ENCODE data around the gene ZNF284. TPM values are rescaled to one million over a fixed set of nuclear protein-coding genes. Genes with fewer than 3 reads are reported as not detected.

The ZNF284 gene
- total RNA-seq = 1.3 TPM

DNA sequence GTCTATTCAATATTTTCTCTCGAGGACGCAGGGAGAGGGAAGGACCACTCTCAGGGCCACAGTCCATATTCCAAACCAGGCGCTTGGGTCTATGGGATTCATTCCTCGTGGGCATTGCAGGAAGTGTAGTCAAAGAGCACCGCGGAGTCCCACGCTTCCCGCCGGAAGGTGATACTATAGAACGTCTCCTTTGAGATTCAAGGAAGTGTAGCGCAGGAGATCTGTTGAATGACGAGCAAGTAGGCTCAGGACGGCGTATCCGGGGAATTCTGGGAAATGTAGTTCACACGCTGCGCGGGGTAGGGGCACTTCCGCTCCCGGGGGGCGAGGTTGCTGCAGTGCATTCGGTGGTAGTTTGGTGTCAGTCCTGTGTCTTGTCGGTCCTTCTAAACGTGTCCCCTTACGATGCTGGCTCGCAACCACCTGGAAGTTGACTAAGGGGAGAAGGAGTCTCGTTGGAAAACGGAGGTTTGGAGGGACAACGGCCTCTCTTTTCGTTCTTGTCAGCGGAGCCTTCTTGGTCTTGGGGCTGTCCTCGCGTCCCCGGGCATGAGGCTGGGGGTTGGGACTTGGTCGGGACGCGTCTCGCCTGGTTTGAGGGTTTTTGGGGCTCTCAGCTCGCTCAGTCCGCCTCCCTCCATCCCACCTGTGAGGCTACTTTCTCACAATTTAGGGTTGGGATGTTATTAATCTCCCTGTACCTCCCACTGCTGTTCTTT lies at the start of gene ZNF284:
Gene ZNF284, plus strand, starts transcription at position 336 of the 719 bp plus-strand sequence. CDS start 4,231 bp downstream, outside the sequence.
- peak; percentile 61 to 94 (median 90) for DNase-seq (ENCODE audit: low read depth in 2 of 3, low spot score in 2 of 3)

DNA sequence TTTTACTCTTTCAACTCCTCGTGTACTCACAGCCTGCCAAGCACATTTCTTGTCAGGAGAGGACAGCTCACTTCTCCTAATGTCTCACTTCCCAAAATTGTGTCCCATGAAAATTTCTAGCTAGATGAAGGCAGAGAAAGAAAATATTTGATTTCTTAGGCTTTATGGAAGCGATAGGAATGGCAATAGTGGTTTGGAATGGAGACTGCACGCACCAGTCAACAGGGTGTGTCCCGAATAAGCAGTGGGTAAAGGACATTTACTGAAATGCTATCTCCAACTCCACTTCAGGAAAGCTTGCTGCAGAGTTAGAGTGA lies 47.1 kb upstream of the ZNF284 start:
- no peak for DNase-seq (ENCODE audit: low read depth in 2 of 3, low spot score in 2 of 3)

DNA sequence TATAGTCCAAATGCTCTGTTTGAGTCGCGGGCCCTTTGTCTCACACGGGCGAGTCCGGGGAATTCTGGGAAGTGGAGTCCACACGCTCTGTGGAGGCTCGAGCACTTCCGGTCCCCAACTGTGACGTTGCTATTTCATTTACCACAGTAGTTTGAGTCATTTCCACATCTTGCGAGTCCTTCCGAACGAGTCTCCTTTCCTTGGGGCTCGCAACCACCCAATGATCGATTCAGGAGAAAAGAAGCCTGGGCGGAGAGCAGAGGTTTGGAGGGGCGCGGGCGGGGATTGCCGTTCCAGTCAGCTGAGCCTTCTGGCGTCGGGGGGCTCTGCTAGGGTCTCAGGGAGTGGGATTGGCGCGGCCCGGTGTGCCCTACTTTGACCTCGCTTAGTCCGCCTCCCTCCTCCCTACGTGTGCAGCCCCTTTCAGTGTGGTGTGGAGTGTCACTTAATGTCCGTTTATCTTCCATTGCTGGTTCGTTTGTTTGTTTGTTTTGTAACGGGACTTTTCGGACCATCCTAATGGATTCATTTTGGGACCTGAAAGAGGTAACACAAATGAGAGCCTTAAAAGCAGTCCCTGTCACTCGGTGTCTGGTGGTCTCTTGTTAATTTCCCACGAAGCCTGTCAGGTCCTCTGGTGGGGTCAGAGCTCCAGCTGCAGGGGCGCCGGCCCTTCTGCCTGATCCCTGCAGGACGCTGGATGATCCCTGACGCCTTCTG lies 46.6 kb upstream of the ZNF284 start, which contains the start of gene ZNF222:
Gene ZNF222, plus strand, starts transcription at position 163 of the 720 bp plus-strand sequence. Its CDS starts 58 bp downstream, at position 221.
- DNase-seq (ENCODE audit: low read depth in 2 of 3, low spot score in 2 of 3) = peak; percentile 33 to 96 (median 92)

DNA sequence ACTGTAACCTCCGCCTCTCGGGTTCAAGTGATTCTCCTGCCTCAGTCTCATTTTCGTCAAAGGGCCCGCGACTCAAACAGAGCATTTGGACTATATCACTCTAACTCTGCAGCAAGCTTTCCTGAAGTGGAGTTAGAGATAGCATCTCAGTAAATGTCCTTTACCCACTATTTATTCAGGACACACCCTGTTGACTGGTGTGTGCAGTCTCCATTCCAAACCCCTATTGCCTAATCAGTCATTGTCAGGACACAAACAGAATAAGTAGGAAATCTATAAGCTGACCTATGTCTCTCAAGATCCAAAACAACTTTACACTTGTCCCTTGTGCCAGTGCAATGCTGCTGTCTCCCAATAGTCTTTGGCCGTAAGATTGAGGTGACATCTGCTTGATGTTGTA lies 45.3 kb upstream of the ZNF284 start:
- no peak for DNase-seq (ENCODE audit: low read depth in 2 of 3, low spot score in 2 of 3)

DNA sequence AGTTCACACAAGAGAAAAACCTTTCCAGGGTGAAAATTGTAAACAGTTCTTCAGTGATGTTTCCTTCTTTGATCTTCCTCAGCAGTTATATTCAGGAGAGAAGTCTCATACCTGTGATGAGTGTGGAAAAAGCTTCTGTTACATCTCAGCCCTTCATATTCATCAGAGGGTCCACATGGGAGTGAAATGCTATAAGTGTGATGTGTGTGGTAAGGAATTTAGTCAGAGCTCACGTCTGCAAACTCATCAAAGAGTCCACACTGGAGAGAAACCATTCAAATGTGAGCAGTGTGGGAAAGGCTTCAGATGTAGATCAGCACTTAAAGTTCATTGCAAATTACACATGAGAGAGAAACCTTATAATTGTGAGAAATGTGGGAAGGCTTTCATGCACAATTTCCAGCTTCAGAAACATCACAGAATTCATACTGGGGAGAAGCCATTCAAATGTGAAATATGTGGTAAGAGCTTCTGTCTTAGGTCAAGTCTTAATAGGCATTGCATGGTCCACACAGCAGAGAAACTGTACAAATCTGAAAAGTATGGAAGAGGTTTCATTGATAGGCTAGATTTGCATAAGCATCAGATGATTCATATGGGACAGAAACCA lies 39.9 kb upstream of the ZNF284 start:
- peak in 1 of 3 donors; percentile 4 for DNase-seq (ENCODE audit: low read depth in 2 of 3, low spot score in 2 of 3)

DNA sequence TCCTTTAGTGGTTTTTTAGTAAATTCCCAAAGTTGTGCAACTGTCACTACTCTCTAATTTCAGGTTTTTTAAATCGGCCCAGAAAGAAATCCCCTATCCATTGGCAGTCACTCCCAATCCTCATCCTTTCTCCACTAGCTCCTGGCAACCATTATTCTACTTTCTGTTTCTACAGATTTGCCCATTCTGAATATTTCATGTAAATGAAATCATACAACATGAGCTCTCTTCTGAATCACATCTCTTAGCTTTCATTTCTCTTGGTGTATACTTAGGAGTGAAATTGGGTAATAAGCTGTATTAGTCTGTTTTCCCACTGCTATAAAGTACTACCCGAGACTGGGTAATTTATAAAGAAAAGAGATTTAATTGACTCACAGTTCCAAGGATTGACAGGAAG lies 29.8 kb upstream of the ZNF284 start:
- no peak for DNase-seq (ENCODE audit: low read depth in 2 of 3, low spot score in 2 of 3)

DNA sequence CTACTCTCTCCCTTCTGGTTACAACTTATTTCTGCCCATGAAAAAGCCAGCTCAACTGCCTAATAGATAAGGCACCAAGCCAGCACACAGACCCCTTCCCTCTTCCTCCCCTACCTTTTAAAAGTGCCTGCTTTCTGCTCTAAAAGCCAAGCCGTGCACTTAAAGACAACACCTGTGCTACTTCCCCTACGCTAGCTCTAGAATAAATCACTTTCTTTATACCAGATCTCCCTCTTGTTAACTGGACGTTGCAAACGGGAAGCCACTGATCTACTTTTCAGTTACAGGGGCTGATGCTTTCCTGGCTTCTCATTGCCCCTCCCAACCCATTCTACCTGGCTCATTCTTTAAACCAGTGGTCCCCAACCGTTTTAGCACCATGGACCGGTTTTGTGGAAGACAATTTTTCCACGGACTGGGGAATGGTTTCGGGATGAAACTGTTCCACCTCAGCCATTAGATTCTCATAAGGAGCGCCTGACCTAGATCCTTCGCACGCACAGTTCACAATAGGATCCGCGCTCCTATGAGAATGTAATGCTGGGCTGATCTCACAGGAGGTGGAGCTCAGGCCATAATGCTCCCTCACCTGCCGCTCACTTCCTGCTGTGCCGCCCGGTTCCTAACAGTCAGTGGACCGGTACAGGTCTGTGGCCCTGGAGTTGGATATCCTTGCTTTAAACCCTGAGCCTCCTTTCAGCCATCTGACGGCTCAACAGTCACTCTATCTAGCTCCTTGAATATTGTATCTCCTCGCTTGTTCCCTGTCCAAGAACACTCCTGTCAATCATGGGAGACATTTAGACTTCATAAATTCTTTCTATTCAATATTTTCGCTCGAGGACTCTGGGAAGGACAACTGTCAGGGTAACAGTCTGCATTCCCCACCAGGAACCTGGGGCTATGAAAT lies 21.0 kb upstream of the ZNF284 start:
- DNase-seq (ENCODE audit: low read depth in 2 of 3, low spot score in 2 of 3) = peak in 2 of 3 donors; percentile 14 to 26

DNA sequence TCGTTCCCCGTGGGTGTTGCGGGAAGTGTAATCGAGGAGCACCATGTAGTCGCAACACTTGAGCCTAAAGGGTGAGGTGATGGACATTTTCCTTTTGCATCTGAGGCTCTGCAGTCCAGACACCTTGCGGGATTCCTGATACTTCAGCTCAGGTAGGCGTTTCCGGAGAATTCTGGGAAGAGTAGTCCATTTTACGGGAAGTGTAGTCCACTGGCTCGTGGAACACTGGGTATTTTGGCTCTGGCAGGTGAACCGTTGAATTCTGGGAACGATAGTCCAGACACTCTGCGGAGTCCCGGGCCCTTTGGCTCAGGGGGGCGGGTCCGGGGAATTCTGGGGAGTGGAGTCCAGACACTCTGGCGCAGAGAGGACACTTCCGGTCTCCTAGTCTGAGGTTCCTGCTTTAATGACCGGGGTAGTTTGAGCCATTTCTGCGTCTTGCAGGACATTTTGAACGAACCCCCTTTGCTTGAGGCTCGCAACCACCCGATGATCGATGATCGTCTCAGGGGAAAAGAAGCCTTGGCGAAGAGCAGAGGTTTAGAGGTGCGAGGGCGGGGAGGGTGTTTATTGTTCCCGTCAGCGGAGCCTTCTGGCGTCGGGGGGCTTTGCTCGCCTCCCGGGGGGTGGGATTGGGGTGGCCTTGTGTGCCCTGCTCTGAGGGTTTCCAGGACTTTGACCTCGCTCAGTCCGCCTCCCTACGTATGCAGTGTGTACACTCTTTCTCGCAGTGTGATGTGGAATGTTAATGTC lies 20.1 kb upstream of the ZNF284 start, which contains the start of gene ZNF223:
Gene ZNF223, plus strand, starts transcription at position 387 of the 753 bp plus-strand sequence. CDS start 3,141 bp downstream, outside the sequence.
- DNase-seq (ENCODE audit: low read depth in 2 of 3, low spot score in 2 of 3) = peak; percentile 19 to 83 (median 79)

DNA sequence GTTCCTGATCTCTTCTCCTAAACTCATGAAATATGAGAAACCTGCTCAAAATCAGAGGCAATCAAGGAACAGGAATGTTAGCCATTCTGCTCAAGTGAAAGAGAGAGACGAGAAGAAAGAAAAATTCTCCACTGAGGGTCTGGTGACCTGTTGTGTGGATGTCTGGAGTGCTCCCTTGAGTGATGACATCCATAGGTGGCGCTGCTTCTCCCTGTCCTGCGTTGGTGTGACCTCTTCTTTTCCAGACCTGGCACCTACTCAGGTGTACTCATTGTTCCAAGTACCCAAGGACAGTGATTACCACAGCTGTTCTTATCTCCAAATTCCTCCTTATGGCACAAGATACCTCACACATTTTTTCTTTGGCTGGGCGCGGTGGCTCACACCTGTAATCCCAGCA lies 16.1 kb upstream of the ZNF284 start:
- DNase-seq (ENCODE audit: low read depth in 2 of 3, low spot score in 2 of 3) = no peak

DNA sequence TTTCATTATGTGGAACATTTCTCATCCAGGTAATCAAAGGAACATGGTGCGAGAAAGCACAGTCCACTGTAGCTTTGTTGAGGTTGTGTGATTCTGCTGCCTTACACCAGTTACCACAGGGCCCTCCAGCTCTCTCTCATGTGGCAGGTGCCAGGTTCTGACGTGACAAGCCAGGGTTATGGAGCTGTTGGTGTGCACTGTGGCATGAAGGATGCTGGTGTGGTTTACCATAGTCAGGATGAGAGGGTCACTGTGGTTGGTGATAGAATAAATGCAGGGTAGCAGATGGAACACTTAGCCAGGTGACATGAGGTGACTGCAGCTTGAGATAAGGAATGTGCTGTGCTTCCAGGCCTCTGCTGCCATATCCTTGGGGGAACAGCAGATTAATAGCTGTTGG lies 12.7 kb upstream of the ZNF284 start:
- DNase-seq (ENCODE audit: low read depth in 2 of 3, low spot score in 2 of 3) = no peak

DNA sequence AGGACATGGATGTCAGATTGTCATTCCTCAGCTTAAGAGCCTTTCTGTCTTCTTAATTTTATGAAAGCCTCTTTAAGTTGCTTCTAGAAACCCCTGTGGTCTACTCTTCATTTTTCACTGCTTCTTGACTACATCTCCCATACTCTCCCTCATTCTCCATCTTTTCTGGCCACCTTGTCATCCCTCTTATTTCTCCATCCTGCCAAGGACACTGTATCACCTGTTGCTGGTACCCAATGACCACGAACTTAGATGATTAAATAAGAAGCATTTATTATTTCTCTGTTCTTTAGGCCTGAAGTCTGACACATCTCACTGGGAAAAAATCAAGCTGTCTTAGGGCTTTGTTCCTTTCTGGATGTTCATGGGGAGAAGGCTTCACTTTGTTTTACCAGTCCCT lies 10.9 kb upstream of the ZNF284 start:
- no peak for DNase-seq (ENCODE audit: low read depth in 2 of 3, low spot score in 2 of 3)

DNA sequence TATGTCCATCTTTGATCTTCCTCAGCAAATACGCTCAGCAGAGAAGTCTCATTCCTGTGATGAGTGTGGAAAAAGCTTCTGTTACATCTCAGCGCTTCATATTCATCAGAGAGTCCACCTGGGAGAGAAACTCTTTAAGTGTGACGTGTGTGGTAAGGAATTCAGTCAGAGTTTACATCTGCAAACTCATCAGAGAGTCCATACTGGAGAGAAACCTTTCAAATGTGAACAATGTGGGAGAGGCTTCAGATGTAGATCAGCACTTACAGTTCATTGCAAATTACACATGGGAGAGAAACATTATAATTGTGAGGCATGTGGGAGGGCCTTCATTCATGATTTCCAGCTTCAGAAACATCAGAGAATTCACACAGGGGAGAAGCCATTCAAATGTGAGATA lies 5.7 kb upstream of the ZNF284 start:
- DNase-seq (ENCODE audit: low read depth in 2 of 3, low spot score in 2 of 3) = no peak

DNA sequence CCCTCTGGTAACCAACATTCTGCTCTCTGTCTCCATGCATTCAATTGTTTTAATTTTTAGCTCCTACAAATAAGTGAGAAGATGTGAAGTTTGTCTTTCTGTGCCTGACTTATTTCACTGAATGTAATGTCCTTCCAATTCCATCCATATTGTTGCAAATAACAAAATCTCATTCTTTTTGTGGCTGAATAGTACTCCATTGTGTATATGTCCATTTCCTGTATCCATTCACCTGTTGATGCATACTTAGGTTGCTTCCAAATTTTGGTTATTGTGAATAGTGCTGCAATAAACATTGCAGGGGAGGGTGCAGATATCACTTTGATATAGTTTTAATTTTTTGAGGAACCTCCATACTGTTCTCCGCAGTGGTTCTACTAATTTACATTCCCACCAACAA lies 2.5 kb upstream of the ZNF284 start:
- DNase-seq (ENCODE audit: low read depth in 2 of 3, low spot score in 2 of 3) = no peak

DNA sequence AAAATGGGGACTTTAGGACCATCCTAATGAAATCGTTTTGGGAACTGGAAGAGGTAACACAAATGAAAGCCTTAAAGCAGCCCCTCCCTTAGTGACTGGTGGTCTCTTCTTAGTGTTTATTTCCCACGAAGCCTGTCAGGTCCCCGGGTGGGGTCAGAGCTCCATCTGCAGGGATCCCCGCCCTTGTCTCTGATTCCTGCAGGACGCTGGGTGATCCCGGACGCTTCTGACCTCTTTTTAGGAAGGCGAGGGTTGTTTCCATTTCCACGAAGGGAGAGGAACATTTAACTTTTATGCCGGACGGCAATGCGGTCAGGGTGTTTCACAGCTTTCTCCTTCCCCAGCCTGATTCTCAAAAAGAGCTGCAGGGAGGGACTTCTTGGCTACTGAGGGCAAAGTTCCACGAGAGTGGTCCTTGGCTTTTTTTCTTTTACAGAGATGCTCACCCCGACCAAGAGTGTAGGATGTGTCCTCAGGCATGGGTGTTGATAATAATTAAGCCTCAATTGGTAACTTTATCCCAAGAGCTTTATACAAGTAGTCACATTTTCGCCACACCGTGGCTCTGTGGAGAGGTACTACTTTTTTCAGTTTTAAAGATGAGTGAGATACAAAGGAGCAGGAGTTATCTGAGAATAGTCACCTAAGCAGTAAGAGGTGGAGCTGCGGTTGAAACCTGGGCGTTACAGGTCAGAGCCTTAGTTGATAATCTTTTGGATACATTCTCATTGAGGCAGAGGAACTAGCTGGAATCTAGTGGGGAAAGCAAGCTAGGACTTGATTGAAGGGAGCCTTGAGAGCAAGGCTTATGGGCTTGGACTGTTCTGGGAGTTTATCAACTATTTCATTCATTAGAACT lies 813 bp downstream of the ZNF284 start:
- DNase-seq (ENCODE audit: low read depth in 2 of 3, low spot score in 2 of 3) = no peak

DNA sequence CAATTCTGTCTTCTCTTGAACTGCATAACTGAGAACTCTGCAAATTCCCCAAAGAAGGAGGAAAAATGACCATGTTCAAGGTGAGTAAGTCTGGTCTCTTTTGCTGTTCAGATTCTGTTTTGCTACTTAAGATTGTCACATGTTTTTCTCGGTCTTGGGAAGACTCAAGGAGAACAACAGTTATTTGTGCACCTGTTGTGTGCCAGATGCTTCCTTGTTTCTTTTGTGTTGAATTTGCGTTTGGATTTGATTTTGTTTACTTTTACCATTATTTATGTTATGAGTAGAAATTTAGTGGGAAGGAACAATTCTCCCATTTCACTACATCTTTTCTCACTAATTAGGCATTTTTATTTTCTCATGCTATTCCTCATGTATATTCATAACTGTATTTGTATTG lies 4.4 kb downstream of the ZNF284 start:
- DNase-seq (ENCODE audit: low read depth in 2 of 3, low spot score in 2 of 3) = no peak

DNA sequence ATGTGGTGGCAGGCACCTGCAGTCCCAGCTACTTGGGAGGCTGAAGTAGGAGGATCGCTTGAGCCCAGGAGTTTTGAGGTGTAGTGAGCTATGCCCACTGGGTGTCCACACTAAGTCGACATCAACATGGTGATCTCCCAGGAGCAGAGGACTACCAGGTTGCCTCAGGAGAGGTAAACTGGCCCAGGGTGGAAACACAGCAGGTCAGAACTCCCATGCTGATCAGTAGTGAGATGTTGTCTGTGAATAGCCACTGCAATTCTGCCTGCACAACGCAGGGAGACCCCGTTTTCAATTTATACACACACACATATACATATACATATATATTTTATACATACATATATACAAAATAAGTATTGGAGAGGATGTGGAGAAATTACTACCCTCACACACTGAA lies 20.1 kb downstream of the ZNF284 start:
- DNase-seq (ENCODE audit: low read depth in 2 of 3, low spot score in 2 of 3) = no peak

DNA sequence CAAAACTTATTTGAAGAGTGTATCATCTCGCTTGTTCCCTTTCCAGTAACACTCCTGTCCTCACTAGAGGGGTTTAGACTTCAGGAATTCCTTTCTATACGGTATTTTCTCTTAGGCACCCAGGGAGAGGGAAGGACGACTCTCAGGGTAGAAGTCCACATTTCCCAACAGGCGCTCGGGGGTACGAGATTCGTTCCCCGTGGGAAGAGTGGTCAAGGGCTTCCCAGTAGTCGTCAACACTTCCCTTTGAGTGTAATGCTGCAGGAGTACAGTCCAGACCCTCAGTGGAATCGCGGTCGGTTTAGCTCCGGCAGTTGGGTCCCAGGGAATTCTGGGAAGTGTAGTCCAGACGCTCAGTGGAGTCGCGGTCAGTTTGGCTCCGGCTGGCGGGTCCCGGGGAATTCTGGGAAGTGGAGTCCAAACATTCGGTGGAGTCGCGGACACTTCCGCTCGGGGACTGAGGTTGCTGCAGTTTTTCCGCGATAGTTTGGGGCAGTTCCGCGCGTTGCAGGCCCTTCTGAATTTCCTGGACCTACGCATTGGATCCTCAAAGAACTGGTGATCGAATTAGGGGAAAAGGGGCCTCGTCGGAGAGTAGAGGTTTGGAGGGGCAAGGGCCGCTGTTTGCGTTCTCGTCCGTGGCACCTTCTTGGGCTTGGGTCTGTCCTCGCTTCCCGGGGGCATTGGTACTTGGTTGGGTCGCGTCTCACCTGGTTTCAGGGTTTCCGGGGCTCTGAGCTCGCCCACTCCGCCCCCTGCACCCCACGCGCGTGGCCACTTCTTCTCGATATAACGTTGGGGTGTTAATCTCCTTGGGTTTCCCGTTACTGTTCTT lies 22.2 kb downstream of the ZNF284 start, which contains the start of gene ZNF224:
Gene ZNF224, plus strand, starts transcription at position 431 of the 835 bp plus-strand sequence. CDS start 3,513 bp downstream, outside the sequence.
- peak in 2 of 3 donors; percentile 89 to 93 for DNase-seq (ENCODE audit: low read depth in 2 of 3, low spot score in 2 of 3)

DNA sequence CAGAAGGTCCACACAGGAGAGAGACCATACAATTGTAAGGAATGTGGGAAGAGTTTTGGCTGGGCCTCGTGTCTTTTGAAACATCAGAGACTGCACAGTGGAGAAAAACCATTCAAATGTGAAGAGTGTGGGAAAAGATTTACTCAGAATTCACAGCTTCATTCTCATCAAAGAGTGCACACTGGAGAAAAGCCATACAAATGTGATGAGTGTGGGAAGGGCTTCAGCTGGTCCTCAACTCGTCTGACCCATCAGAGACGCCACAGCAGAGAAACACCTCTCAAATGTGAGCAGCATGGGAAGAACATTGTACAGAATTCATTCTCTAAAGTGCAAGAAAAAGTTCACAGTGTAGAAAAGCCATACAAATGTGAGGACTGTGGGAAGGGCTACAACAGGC lies 35.8 kb downstream of the ZNF284 start:
- no peak for DNase-seq (ENCODE audit: low read depth in 2 of 3, low spot score in 2 of 3)

All from hematopoietic multipotent progenitor cell (in vitro differentiated cells).